ACC112 (cell line): ENCODE data around the gene ERICH6B.

Source experiments
- H2AFZ ChIP-seq: fragments of 200-600 bp; sonication (generic); one replicate; pipeline ENCODE4 v1.6.0; 2017; ENCODE audit warnings: antibody characterized with exemption, low read length; ENCODE audit not compliant: unreplicated experiment
- H3K27ac ChIP-seq: fragments of 200-600 bp; sonication (generic); 2 replicates; pipeline ENCODE4 v1.5.1; 2014; ENCODE audit warnings: low read depth, mild to moderate bottlenecking, antibody characterized with exemption, low read length, moderate library complexity
- H3K27me3 ChIP-seq: fragments of 200-600 bp; sonication (generic); 2 replicates; pipeline ENCODE4 v1.6.1; 2014; ENCODE audit warnings: mild to moderate bottlenecking, antibody characterized with exemption, low read length, moderate library complexity, mixed read lengths; ENCODE audit not compliant: insufficient read depth
- H3K36me3 ChIP-seq: fragments of 200-600 bp; sonication (generic); 2 replicates; pipeline ENCODE4 v1.6.1; 2016; ENCODE audit warnings: mild to moderate bottlenecking, antibody characterized with exemption, low read length, moderate library complexity, mixed read lengths; ENCODE audit not compliant: insufficient read depth
- H3K4me1 ChIP-seq: fragments of 200-600 bp; sonication (generic); one replicate; pipeline ENCODE4 v1.6.1; 2016; ENCODE audit warnings: low read length, mixed read lengths; ENCODE audit not compliant: insufficient read depth, unreplicated experiment, control insufficient read depth
- H3K4me3 ChIP-seq: fragments of 200-600 bp; sonication (generic); 2 replicates; pipeline ENCODE4 v1.5.1; 2014; ENCODE audit warnings: mild to moderate bottlenecking, low read depth, low read length
- H3K79me2 ChIP-seq: fragments of 200-600 bp; sonication (generic); one replicate; pipeline ENCODE4 v1.6.0; 2016; ENCODE audit warnings: low read length; ENCODE audit not compliant: control insufficient read depth, unreplicated experiment, insufficient read depth

ERICH6B gene

DNA sequence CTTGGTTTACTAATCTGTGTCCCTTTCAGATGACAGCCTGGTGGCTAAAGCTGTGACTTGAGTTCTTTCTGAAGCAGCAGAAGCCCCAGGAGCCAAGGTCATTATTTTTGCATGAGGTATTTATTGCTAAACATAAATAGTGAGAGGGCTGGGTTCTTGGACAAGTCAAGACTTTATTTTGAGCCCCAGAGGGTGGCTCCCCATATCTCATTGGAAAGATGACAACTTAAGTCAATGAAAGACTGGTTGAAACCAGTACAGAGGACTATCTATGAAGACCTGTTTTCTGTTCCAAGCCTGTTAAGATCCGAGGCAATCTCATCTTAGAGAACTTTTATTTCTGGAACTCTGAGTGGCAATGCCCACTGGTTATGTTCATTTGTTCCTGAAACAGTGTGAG, 14.4 kb upstream of the ERICH6B start:
- H3K27me3 ChIP-seq, result peaks cover 56% of the 10 kb centered on the region
- peaks cover 3% of the 10 kb centered on the region for H3K4me1 ChIP-seq
- H2AFZ ChIP-seq, result no peak overlapping the region
- H3K79me2 ChIP-seq, result no peaks in the 10 kb centered on the region
- H3K36me3 ChIP-seq, result no peaks in the 10 kb centered on the region
- no peak overlapping the region for H3K27ac ChIP-seq
- H3K4me3 ChIP-seq, result no peak overlapping the region

DNA sequence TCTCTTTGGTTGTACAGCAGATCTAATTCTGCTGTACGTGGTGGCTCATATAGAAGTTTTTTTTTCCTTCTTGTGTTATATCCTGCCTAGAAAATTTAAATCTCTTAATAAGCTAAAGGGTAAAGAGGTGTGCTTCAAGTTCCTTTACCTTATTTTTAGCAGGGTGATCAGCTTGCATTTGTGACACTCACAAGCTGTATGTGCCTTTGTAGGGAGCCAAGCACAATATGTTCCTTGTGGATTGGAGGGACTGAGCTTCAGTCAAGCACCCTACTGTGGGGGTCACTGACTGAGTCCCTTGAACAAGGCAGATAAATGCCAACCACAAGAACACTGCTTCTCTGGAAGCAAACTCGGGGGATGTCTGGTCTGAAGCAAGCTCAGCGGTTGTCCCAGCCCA, 12.6 kb upstream of the ERICH6B start:
- peaks cover 66% of the 10 kb centered on the region for H3K27me3 ChIP-seq
- no peaks in the 10 kb centered on the region for H3K79me2 ChIP-seq
- H3K4me3 ChIP-seq, result no peak overlapping the region
- no peak overlapping the region for H2AFZ ChIP-seq
- H3K36me3 ChIP-seq, result no peaks in the 10 kb centered on the region
- no peak overlapping the region for H3K27ac ChIP-seq
- peaks cover 3% of the 10 kb centered on the region for H3K4me1 ChIP-seq

DNA sequence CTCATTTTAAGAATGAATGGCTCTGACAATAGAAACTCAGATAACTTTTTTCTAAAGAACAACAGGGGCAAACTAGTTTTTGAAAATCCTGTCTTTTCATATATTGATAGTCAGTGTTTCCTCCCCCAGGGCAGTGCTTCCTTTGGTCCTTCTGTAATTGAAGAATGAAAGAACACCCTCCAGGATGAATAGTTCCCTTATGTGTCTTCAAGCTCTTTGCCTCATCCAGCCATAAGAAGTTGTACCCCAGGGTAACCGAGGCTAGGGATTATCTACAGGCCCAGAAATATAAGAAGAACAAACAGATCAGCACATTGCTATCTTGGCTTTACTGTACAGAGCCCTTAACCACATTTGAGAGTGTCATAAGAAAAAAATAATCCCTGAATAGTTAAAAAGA, 12.1 kb upstream of the ERICH6B start:
- H3K4me1 ChIP-seq, result peaks cover 3% of the 10 kb centered on the region
- no peaks in the 10 kb centered on the region for H3K36me3 ChIP-seq
- no peak overlapping the region for H2AFZ ChIP-seq
- H3K79me2 ChIP-seq, result no peaks in the 10 kb centered on the region
- H3K27me3 ChIP-seq, result peaks cover 69% of the 10 kb centered on the region
- H3K27ac ChIP-seq, result no peak overlapping the region
- no peak overlapping the region for H3K4me3 ChIP-seq

DNA sequence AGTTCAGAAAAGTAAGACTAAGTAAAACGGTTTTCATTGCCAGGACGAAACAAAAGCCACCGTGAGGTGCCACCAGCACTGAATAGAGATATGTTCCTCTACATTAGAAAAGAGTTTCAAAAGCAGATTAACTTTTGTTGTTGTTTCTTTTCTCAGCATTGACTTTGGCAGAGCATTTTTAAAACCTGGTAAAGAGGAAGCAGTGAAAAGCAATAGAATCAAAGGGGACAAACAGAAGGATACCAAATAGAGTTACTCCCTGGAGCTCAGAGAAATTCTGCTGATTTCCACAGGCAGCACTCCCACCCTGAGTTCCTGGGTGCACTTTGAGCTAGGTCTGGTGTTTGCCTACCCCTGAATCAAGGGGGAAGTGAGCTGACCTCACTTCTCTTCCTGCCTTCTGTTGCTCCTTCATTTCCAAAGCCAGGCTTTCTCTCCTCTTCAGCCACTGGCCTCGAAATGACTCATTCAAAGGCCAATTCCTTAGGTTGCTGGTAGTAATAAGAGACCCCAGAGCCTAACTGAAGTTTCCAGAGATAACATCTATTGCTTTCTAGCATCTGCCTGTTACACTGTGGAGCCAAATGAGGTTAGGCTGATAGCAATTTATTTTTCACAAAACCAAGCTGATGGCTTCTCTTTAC, 11.3 kb upstream of the ERICH6B start:
- H3K27ac ChIP-seq, result no peak overlapping the region
- peaks cover 77% of the 10 kb centered on the region for H3K27me3 ChIP-seq
- H3K4me3 ChIP-seq, result no peak overlapping the region
- no peak overlapping the region for H2AFZ ChIP-seq
- peaks cover 3% of the 10 kb centered on the region for H3K4me1 ChIP-seq
- H3K79me2 ChIP-seq, result no peaks in the 10 kb centered on the region
- H3K36me3 ChIP-seq, result no peaks in the 10 kb centered on the region

DNA sequence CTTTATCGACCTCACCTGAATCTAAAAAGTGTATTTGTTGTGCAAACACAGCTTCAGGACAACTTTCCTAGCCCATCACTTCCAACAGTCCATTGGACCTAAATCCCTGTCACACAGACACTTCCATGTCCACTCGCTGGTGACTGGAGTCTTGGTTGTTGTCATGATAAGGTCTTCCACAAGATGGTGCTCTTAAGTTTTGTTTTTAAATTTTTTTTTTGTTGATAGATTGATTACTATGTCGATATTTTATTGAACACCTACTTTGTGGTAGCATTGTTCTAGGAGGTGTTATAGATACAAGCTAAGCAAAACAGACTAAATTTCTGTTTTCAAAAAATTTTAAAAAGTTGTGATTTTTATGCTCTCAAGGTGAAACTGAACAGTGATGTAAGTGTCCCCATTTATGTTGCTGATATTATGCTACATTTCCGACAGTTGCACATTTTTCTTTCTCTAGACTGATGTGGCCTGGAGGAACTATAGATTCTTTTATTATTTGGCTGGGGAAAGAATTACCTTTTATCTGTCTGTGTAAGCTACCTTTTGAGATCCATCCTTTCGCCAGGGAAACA, 8.1 kb upstream of the ERICH6B start:
- H3K4me3 ChIP-seq, result no peak overlapping the region
- no peak overlapping the region for H3K27ac ChIP-seq

DNA sequence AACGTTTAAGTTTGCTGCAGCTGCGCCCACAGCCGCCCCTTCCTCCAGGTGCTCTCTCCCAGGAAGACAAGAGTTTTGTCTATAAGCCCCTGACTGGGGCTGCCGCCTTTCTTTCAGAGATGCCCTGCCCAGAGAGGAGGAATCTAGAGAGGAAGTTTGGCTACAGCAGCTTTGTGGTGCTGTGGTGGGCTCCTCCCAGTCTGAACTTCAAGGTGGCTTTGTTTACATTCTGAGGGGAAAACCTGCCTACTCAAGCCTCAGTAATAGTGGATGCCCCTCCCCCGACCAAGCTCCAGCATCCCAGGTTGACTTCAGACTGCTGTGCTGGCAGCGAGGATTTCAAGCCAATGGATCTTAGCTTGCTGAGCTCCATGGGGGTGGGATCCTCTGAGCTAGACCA, 6.4 kb upstream of the ERICH6B start:
- H3K79me2 ChIP-seq, result no peaks in the 10 kb centered on the region
- no peak overlapping the region for H2AFZ ChIP-seq
- peaks cover 3% of the 10 kb centered on the region for H3K4me1 ChIP-seq
- no peaks in the 10 kb centered on the region for H3K36me3 ChIP-seq
- H3K27me3 ChIP-seq, result peaks cover 85% of the 10 kb centered on the region
- no peak overlapping the region for H3K27ac ChIP-seq
- H3K4me3 ChIP-seq, result no peak overlapping the region

More for the DNA sequence above, 8.1 kb upstream of the ERICH6B start:
- Histone ChIP-seq H3K79me2 (no peaks in the 10 kb centered on the region), H3K4me1 (peaks cover 3% of the 10 kb centered on the region), H3K27me3 (peaks cover 76% of the 10 kb centered on the region), H2AFZ (no peak overlapping the region), H3K36me3 (no peaks in the 10 kb centered on the region)

DNA sequence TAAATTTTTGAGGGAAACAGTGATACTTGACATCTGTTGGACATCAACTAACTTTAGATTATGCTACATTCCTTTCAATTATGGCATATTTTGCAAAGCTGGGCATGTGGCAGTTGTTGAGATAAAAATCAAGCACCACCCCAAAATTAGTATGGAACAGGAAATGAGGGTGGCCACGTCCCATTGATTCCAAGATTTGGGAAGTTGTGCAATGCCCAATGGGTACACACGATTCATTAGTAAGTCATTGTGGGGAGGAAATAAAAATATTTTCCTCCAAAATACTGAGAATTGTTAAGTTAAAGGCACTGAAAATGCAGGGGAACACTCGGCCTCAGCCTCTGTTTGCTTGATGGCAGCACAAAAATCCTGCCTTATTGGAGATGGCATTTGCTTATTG, 7.6 kb downstream of the ERICH6B start:
- peaks cover 93% of the 10 kb centered on the region for H3K27me3 ChIP-seq
- H3K36me3 ChIP-seq, result no peaks in the 10 kb centered on the region
- no peak overlapping the region for H3K27ac ChIP-seq
- no peak overlapping the region for H3K4me3 ChIP-seq
- no peak overlapping the region for H2AFZ ChIP-seq
- H3K4me1 ChIP-seq, result no peaks in the 10 kb centered on the region
- H3K79me2 ChIP-seq, result no peaks in the 10 kb centered on the region

DNA sequence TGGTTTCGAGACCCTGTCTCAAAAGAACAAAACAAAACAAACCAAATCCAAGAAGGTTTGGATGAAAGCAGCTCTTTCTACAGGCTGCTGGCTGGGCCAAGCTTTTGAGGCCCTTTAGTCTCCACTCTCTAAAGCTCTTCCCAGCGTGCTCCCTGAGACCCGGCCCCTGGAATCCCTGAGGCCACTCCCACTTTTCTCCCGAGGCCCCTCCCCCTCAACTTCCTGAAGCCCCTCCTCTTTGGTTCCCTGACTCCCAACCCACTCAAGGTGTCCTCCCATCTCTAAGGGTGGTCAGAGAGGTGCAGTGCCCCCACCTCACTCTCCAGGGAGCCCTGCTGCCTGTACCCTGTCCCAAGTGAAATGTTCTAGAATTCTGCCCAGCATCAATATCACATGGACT, 10.6 kb downstream of the ERICH6B start:
- Histone ChIP-seq H3K4me1 (no peaks in the 10 kb centered on the region), H3K27me3 (peaks cover 88% of the 10 kb centered on the region), H3K36me3 (no peaks in the 10 kb centered on the region), H2AFZ (no peak overlapping the region), H3K79me2 (no peaks in the 10 kb centered on the region), H3K27ac (no peak overlapping the region), H3K4me3 (no peak overlapping the region)

DNA sequence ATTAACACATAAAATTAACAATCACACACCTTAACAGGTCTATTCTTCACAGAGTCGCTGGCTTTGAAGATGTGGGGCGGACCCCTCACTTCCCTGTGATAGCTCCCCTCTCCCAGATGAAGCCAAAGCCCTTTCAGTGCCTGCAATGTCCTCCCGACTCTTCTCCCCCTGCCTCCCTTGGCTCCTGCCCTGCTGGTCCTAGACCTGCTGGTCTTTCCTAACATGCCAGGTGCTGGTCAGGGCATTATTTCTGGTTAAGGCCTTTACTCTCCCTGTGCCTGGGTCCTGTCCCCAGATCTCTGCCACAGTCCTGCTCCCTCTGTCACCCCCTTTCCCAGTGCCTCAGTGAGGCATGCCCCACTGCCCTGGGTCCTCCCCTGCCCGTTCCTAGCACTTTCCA, 12.2 kb downstream of the ERICH6B start:
- H3K79me2 ChIP-seq, result no peaks in the 10 kb centered on the region
- H3K4me1 ChIP-seq, result no peaks in the 10 kb centered on the region
- H3K27ac ChIP-seq, result no peak overlapping the region
- H2AFZ ChIP-seq, result no peak overlapping the region
- H3K36me3 ChIP-seq, result no peaks in the 10 kb centered on the region
- H3K4me3 ChIP-seq, result no peak overlapping the region
- H3K27me3 ChIP-seq, result peaks cover 88% of the 10 kb centered on the region

DNA sequence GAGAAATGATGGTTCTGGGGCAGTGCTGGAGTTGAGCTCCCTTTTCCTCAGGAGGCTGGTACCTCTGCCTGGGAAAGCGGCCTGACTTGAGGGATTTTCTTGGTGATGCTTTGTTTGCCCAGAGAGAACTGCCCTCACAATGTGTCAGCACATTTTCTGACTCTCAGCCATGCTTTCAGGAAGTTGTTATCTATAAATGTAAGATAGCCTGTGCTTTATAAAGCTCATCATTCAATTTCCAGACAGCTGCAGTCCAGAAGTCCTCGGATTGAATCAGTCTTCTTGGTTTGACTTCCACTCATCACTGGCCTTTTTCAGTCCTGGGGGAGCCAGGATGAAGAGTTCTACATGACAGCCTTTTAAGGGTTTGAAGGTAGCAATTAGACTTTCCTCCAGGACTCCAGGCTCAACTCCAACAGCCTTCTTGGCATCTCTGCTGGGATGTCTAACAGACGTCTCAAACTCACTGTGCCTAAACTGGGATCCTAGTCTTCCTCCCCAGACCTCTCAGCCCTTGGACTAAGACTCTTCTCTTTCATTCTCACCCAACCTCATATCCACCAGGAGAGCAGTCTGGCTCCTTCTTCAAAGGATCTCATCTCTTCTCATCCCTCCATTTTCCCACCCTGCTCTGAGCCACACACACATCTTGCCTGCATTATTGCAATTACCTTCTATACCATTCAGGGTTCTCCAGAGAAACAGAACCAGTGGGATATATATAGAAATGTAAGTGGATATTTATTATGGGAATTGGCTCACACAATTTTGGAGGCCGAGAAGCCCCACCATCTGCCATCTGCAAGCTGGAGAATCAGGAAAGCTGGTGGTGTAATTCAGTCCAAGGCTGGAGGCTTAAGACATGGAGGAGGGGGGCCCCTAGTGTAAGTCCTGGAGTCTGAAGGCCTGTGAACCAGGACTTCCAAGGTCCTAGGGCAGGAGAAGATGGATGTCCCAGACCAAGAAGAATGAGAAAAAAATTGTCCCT, 13.1 kb downstream of the ERICH6B start:
- H3K4me3 ChIP-seq, result no peak overlapping the region
- no peaks in the 10 kb centered on the region for H3K4me1 ChIP-seq
- H2AFZ ChIP-seq, result no peak overlapping the region
- H3K27me3 ChIP-seq, result peaks cover 87% of the 10 kb centered on the region
- no peaks in the 10 kb centered on the region for H3K36me3 ChIP-seq
- no peaks in the 10 kb centered on the region for H3K79me2 ChIP-seq
- no peak overlapping the region for H3K27ac ChIP-seq
